CD4-positive, alpha-beta T cell treated with Interleukin-12 subunit alpha and Interleukin-12 subunit beta, for 1 hour (primary cell): Measurements from ENCODE around the gene ECE1.
"Not testable (repeated sequence)": the region's sequence is repeated elsewhere in the genome, so short reads cannot be mapped to it uniquely, and the experiment has no call there.

Experiments used
- DNase-seq: peaks from one replicate; pipeline ENCODE4 v3.0.0-alpha.2; 2020

Gene ECE1

DNA sequence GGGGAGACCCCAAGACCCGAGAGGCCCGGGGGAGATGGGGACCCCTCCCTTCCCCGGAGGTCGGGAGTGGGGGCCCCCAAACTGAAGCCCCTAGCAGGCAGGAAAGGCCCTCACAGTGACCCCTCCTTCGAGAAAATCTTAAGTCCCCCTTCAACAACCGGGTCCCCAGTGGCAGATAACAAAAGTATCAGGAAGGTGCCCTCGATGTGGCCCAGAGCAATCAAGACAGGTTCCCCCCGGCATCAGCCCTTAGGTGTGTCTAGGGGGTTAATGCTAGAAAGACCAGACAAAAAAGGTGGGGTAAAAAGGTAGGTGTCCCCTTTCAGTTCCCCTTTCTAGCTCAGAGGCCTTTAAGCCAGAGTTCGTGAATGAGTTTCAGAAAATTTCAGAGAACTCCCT, 282 bp upstream of the ECE1 start:
- DNase-seq, result peak; percentile 47

DNA sequence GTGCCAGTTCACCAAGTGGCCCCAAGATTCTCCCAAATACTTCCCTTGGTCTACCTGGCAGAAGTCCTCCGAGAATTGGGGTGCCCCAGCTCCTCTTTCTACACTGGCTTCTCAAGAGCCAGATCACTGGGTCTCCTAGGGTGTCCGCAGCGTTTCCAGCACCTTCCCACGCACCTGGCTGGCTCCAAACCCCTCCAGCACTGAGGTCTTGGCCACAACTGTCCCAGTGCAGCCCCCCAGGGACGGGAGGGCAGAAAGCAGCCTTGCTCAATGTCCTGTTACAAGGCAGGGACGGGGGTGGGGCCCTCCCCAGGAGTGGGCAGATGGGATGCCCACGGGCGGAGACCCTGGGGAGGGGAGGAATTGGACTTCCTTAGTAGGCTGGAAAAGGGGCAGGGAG, 1.1 kb downstream of the ECE1 start:
- DNase-seq, result no peak

DNA sequence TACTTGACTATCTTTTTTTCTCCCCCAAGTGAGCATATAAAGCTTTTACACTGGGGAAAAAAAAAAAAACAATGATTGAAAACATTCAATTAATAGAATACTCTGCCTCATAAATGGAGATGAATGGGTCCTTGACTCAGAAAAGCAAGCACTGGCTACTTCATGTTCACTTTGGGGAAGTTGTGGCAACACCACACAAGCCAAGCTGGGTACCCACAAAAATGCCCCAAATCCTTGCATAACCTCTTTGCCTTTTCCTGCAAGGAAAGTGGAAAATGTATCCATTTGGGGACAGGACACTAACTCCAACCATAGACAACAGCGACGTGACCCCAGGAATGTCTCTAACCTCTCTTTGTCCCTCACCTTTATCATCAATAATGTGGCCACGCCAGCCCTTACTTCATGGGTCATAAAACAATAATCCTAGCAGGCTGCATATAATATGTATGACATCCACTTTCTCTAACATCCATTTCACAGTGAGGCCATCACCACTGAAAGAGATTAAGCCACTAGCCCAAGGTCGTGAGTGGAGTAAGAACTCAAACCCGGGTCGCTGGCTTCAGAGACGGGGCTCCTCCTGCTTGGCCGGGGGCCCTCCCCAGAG, 2.3 kb downstream of the ECE1 start:
- no peak for DNase-seq

DNA sequence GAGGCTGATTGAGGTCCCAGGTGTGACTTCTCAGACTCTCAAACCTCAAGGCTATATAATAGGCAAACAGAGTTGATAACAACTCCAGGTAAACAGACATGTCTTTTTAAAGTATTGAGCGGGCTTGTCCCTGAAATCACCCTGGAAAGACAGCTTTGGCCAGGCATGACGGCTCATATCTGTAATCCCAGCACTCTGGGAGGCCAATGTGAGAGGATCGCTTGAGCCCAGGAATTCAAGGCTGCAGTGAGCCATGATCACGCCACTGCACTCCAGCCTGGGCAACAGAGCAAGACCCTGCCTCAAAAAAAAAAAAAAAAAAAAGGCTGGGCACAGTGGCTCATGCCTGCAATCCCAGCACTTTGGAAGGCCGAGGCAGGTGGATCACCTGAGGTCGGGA, 4.9 kb downstream of the ECE1 start:
- not testable (repeated sequence) for DNase-seq

DNA sequence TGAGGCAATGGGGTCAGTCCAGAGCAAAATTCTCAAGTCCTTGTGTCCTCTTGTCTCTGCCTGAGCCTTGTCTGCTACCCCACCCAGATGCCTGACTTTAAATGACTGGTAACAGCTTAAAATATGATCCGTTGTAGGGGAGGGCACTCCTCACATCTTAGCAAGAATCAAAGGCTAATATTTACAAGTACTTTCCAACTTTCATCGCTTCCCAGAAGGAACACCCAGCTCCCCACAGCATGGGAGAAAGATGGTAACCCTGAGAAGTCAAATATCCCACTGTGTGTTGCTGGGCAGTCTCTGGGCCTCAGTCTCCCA, 5.2 kb downstream of the ECE1 start:
- no peak for DNase-seq

DNA sequence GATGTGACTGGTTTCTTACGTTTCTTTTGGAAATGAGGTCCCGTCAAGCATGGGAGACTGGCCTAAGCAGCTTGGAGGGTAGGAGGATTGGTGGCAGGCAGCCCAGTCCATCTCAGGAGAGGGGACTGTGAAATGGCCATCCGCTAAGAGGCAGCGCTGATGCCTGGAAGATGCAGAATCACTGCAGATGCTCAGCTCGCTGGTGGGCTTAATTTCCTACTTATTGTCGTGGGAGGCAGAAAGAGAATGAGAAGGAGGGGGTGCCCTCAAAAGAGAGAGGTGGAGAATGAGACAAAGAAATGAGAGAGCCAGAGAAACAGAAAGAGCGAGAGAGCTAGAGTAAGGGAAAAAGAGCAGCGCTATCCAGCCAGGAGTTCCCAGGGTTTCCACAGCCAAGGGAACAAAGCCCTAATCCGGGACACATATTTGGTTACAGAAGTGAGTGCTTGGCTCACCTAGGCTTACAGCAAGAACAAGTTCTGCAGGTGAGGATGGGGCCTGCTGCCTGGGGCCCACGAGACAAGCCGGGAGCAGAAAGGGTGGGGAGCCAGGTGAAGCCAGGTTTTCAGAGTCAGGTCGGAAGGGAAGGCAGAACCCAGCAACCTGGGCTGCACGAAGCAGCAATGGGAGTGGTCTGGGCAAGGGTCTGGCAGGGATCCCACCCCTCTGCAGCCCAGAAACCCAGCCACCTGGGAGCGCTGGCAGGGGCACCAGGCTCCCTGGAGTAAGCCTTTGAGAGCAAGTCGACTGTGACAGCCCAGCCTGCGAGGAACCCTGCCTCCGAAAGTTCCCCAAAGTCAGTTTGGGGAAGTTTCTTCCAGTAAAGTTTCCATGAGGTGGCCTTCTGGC, 5.8 kb downstream of the ECE1 start:
- DNase-seq, result no peak

DNA sequence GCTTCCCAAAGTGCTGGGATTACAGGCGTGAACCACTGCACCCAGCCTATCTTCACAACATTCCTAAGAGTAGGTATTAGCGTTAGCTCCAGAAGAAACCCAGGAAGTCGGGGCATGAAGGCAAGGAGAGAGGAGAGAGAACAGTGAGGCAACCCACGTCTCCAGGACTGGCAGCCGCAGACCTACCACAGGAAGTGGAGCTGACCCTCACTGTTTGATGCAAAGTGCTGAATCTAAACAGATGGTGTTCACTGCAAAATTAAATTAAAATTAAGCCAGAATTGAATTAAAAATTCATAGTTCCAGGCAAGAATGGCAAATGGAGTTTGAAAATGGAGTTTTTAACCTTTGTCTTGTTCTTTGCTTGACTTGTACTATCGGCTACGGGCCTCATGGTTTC, 6.7 kb downstream of the ECE1 start:
- no peak for DNase-seq

DNA sequence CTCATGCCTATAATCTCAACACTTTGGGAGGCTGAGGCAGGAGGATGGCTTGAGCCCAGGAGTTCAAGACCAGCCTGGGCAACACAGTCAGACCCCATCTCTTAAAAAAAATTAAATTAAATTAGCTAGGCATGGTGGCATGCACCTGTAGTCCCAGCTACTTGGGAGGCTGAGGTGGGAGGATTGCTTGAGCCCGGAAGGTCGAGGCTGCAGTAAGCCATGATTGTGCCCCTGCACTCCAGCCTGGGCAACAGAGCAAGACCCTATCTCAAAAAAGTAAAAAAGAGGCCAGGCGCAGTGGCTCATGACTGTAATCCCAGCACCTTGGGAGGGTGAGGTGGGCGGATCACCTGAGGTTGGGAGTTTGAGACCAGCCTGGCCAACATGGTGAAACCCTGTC, 8.2 kb downstream of the ECE1 start:
- DNase-seq, result not testable (repeated sequence)

DNA sequence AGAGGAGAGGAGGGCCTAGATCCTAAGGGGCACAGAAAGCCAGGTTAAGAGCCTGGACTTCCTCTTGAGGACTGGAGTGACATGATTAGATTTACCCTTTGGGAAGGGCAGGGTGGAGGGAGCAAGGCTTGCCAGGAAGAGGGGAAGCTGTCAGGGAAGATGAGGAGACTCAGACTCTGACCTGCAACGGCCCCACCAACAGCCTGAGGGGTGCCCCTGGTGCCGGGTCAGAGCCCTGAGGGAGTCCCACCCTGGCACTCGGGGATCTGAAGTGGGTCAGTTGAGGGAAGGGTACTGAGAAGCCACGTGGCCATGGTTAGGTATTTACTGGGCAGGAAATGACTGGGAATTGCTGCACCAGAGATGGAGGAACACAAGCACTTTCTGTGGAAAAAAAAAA, 9.8 kb downstream of the ECE1 start:
- no peak for DNase-seq

DNA sequence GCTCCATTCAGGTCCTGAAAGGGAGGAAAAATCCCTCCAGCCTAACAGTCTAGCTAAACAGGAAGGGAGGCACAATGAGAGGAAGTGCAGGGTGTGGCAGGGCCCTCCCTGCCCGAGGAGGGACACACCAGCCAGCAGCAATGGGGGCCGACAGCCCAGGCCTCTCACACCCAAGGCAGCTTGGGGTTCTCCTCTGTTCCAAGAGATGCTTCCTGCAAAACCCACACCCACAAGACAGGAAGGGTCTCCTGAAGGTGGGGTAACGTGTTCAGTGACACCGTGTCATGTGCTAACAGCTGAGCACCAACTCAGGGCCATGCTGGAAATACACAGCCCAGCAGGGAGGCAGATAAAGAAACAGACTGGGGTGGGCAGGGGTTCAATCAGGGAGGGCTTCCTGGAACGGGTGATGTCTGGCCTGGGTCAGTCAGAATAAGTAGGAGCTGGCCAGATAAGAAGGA, 10.2 kb downstream of the ECE1 start:
- DNase-seq, result no peak

DNA sequence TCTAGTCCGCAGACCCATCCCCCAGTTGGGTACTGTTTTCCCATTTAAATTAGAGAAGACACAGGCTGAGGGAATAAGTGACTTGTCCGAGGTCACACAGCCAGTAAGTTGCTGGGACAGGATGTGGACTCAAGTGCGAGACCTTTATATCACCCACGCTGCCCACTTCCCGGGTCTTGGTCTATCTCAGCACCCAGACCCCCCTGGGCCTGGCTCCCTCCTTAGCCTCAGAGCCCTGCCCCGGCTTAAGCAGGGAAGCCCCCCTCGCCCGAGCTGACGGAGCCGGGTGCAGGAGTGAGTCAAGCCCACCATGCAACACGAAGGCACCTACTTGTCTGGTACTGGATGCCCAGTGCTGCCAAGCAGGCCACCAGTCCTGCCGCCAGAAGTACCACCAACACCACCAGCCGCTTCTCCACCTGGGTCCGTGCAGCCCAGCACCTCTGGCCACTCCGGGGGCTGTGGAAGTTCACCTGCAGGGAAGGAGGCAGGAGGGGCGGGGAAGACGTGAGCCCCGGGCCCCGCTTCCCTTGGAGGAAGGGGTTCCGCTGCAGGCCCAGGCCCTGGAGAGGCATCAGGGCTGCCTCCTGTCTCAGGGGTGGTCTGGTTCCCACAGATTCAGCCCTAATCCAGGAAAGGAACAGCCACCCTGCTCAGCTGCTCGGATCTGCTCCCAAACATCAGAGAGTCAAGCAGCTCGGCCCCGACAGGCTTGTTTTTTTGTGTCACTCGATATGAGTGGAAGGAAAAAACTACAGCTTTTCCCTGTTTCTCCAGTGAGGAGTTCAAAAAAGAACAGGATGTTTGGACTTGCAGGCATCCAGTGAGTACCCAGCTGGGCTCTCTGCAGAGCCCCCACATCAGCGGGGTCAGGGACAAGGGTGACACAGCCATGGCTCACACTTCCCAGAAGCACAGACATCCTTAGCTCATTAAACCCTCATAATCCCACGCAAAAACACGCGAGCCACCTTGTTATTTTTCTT, 11.1 kb downstream of the ECE1 start:
- no peak for DNase-seq

DNA sequence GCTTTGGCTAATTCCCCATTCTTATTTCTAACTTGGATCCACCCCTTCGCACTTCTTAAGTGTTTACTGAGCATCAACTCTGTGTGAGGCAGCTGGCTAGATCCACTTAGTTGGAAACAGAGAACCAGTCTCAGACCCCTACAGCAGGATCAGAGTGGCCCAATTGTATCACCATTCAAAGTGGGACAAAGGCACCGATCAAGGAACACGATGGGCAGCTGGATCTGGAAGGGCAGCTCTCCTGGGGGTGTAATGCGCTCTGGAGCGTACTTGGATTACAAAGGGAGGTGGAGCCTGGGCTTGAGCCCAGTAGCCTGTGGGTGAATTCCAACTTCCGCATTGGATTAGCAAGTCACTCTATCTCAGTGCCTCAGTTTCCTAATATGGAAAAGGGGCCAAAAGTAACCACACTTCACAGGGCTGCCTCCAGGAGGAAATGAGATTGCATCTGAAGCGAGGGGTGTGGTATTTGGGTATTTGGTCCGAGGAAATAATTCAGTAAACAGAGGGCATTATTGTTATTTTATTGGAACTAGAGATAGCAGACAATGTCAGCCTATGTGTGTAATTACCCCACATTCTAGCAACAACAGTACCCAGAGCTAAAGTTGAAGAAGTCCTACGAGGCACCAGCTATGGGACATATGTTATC, 11.9 kb downstream of the ECE1 start:
- no peak for DNase-seq

DNA sequence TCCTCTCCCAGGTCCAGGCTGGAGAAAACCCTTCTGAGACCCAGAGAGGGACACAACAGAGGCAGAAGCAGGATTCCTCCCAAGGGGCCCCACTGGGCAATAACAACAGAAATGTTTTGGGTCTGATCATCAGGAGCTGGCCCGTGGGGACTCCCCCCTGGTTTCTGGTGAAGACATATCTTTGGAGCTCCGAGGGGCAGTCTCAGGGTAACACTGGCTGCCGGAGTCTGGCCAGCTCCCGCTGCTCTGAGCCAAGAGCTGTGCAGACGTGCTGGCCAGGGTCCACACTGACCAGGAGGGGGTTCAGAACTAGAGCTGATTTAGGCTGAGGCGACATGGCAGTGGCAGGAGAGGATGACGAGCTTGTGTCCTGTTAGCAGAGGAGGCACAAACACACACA, 13.1 kb downstream of the ECE1 start:
- DNase-seq, result no peak

DNA sequence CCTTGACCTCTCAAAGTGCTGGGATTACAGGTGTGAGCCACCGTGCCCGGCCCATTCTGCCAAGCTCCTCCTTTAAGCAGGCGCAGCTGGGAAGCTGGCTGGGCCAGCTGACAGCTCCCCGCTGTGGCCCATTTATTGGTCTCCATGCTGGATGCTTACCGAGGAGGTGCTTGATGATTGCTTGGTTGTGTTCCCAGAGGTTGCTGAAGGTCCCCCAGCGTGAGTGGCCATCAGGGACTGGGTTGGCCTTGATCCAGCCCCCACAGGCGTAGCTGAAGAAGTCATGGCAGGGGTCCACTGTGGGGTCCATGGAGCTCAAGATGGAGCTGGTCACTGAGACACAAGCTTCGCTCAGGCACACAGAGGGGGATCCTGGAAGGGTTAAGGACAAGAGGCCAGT, 17.7 kb downstream of the ECE1 start:
- no peak for DNase-seq

DNA sequence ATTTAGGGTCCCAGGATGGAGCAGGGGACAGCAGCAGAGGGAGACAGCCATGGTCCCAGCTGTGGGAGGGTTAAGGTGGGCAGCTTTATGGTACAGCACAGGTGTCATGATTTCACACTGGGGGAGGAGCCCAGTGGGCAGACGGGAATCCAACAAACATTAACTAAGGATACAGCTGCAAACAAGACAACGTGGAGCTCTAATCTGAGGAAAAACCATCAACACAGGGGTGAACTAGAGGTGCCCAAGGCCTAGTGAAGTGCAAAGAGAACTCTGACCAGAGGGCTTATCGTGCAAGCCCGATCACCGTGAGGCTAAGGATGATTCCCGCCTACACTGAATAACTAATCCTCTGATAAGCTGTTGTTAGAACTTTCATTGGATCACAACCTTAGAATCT, 18.7 kb downstream of the ECE1 start:
- DNase-seq, result no peak

DNA sequence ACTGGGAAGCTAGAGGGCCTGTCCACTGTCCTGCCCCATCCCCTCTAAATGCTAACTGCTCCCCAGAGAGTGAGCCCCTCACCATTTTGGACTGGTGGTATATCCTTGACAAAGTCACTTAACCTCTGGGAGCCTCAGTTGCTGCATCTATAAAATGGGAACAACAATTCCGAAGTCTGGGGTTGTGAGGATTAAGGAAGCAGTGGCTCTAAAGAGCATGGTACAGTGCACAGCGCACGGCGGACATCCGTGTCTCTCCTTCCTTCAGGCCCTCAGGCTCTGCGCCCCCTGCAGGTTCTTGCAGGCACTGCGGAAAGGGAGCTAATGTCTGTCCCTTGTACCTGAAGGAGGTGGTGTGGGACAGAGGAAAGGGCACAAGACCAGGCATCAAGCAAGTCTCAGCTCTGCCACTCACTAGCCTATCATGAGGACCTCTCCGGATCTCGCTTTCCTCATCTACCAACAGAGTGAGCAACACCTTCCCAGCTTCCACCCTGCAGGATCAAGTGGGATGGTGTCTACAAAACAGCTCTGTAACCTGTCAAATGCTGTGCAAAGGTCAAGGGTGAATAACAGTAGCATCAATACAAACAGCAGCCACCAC, 20.1 kb downstream of the ECE1 start:
- peak; percentile 84 for DNase-seq

DNA sequence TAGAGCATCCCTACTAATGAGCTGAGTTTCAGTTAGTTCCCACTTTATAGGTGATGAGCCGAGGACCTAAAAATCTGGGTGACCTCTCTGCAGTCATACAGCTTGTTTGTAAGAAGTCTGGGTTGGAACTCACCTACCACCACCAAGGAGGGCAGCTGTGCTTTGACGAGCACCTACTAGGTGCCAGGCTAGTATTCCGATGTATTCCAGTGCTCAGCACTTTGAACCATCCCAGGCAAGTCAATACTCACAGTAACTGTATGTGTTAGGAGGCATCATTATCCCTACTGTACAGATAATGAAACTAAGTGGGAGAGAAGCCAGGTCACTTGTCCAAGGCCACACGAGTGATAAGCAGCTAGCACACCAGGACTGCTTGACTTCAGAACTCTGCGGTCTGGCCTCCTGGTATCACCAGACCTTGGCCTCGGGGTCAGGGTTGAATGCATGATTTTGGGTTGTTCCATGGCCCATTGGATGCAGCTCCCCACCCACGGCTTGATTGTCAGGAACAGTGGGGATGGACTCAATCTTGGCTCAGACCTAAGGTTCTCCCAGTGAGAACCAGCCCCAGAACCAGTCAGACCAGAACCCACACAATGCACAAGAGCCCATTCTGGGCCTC, 20.7 kb downstream of the ECE1 start:
- no peak for DNase-seq

DNA sequence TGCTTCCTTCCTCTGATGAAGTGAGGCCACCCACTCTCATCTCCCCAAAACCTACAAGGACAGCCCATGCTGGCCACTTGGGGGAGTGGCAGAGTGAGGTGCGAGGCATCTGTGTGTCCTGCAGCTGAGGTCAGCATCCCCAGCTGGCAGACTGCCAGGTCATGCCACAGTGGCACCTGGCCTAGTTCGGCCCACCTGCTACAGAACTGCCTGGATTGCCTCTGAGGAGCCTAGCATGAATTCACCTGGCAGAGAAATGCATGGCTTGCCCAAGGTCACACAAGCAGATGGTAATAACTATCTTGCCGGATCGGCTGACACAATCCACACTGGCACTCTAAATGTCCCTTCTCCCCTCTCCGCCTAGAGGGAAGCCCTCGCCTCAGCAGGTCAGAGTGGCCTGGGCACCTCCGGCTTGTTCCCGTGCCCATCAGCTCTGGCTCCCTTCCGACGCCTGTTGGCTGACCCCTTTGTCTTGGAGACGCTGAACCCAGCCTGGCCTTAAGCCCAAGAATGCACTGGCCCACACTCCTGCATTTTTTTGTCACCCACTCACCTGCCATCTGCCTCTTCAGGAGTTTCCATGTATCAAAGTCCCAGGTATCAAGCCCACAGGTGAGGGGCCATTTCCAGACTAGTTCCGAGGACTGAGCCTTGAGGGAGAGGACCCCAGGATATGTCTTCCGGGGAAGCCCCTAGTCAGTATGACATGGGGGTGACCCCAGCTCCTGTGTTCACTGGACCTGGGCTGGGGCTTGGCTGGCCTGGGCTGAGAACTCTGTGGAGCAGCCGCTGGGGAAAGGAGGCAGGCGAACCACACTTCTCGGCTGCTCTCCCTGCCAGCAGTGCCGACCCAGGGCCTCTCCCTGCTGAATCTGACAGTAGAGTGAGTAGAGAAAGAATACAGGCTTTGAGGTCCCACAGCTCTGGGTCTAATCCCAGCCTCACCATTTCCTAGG, 21.7 kb downstream of the ECE1 start:
- no peak for DNase-seq

DNA sequence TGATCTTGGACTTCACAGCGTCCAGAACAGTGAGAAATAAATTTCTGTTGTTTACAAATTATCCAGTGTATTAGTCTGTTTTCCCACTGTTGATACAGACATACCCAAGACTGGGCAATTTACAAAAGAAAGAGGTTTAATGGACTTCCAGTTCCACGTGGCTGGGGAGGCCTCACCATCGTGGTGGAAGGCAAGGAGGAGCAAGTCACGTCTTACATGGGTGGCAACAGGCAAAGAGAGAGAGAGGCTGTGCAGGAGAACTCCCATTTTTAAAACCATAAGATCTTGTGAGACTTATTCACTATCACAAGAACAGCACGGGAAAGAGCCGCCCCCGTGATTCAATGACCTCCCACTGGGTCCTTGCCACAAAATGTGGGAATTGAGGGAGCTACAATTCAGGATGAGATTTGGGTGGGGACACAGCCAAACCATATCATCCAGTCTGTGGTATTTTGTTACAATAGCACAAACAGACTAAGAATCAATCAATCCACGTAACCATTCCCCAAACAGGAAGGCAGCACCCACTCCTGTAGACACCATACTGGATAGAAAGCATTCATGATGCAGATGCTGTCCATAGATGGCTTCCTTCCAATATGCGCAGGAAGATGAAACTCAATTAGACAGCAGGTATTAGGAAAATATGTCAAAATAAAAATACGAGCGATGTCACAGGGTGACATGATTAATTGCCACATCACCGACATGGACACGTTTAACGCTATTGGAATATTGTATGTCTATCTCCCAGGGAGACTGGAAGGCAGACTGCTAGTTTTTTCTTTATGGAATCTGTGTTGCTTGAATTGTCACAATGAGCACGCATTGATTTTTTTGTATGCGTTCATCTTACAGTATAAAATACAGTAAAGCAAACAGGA, 22.8 kb downstream of the ECE1 start:
- DNase-seq, result no peak
